Retina (tissue), 1 donor: ENCODE measurements around the gene PHF2.

Experiments
- DNase-seq: peaks from one replicate; pipeline ENCODE4 v3.0.0-alpha.2; 2016

Gene PHF2

DNA sequence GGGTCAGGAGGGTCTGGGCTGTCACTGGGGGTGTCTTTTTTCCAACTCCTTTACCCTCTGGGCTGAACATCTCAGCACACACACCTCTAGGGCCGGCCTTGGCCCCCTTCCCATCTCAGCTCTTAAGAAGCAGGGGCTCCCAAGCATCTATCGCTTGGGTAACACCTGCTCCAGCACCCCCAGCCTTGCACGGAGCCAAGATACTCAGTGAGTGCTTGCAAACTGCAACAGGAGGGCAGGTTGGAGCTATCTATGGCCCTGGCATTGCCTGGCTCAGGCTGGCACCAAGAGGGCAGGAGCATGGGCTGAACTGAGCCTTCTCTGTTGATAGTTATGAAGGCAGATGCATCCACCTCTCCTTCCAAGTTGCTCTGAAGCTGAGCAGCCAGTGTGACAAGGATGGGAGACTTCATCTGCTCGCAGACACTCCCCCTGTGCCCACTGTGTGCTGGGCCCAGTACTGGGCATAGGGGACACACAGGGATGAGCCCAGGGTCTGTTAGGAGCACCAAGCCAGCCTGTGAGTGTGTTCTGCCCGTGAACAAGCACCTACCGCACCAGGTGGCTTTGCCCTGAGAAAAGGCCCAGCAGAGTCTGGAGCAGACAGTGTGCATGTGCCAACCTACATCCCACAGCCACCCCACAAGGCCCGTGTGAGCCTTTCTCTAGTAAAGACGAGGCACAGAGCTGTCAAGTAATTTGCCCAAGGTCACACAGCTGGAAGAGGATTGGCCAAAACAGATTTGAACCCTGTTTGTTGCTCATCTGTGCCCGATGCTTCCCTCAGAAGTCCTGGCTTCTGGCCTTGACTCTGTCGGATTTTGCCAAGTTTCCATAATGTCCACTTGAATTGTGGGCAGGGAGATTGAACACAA is 58.2 kb downstream of the PHF2 start:
- no peak for DNase-seq

DNA sequence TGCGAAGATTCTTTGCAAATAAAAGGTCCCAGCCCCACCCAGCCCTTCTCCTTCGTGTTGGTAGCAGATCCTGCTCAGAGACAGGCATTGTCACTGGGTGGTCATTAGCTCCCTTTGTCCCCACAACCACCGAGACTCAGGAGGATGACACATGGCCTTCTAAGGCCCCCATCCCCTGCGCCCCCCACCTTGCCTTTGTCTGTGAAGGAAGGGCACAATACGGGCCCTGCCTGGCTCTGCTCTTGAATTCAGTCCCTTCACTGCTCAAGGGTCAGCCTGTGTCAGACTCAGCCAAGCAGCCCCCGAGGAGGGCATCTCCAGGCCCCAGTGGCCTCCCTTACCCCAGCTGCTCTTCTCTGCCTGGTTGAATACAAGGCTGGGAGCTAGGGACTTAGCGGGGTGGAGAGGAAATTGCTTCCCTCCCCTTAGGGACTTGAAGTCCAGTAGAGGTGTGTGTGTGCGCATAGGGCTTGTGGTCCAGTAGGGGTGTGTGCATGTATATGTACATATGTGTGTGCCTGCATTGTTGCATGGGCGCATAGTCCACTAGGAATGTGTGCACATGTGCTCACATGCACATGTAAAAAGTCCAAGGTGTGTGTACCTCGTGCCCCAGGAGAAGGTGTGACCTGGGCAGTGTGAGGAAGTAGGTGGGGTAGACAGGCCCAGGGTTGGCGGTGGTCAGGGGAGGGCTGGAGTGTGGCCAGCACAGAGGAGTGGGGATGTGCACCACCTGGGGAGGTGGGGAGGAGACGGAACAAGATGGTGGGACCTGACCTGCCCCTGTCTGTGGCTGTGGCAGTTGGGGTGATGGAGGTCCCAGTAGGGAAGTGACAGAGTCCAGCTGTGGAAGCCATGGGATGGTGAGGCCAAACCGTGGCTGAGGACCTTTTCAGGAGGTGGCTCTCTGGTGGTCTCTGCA is 59.1 kb downstream of the PHF2 start:
- no peak for DNase-seq

- no peak for DNase-seq
Observed at GRCh38 chr9:93636172-93636661, 59.8 kb downstream of the PHF2 start.

GRCh38 chr9:93636667-93637066 is 60.3 kb downstream of the PHF2 start:
- DNase-seq, result no peak

DNA sequence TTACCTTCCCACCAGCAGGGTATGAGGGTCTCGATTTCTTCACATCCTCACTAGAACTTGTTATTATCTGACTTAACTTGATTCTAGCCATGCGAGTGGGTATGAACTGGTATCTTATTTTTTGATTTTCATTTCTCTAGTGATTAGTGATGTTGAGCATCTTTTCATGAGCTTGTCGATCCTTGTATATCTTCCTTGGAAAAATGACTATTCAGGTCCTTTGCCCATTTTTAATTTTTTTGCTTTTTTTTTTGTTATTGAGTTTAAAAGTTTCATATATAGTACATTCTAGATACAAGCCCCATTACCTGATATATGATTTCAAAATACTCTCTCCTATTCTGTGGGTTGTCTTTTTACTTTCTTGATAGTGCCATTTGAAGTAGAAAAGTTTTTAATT is 61.5 kb downstream of the PHF2 start:
- no peak for DNase-seq

DNA sequence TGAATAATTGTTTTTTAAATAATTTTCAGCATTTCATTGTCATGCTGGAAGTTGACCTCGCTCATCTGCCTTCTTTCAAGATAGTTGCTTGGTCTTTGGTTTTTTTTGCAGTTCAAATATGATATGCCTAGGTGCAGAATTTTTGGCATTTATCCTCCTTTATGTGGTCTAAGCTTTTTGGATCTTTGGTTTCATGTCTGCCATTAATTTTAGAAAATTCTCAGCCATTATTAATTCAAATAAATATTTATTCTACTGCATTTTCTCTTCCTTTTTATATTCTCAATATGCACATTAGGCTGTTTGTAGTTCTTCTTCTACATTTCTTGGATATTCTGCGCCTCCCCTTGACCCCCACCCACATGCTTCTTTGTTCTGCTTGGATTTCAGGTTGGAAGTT is 63.6 kb downstream of the PHF2 start:
- DNase-seq, result no peak

DNA sequence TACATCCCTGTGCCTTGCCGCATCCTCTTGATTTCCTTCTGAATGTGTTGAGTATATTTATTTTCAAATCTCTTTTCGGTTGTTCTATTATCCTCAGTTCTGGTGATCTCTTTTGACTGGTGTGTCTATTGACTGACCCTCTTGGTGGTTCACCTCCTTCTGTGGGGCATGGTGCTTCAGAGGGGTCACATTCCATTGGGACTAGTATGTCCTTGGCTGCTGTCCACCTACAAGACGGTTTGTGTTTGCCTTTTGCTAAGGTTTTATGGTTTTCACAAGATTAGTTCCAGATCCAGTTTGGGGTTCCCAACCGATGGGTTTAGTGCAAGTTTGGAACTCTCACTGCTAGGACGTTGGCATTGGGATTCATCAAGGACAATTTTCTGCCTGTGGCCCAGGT is 66.6 kb downstream of the PHF2 start:
- no peak for DNase-seq

DNA sequence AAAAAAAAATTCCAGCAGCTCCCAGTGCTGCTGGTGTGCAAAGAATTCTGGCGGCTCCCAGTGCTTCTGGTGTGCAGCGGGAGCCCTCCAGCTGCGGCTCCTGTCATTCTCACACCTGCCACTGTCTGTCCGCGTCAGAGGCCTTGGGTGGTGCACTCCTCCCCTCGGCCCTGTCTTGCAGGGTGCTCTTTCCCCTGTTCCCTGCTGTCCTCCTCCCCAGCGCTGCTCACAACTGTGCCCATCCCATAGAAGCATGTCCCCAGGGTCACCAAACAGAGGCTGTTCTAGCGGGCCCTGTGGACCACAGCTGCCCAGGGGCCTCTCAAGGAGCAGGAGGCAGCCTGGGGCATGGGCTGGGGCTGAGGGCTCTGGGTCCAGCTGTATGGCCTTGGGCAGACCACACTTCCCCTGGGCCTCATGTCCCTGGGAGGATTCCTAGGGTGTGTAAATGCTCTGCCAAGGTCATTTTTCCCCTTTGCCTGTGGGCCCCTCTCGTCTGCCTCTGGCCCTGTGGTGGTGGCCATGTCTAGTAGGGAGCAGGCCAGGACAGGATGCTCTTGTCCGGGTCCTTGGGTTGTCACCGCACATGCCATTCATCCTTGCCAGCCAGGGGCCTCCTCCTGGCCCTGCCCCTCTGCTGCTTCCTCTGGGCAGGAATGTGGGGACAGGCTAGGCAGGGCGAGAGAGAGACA is 68.2 kb downstream of the PHF2 start:
- no peak for DNase-seq

GRCh38 chr9:93645149-93645889 is 68.9 kb downstream of the PHF2 start:
- no peak for DNase-seq

- DNase-seq, result no peak
Observed at GRCh38 chr9:93645921-93646639, 69.7 kb downstream of the PHF2 start.

- no peak for DNase-seq
Observed at GRCh38 chr9:93646640-93647178, 70.3 kb downstream of the PHF2 start.

GRCh38 chr9:93648181-93648580 is 71.8 kb downstream of the PHF2 start:
- no peak for DNase-seq

DNA sequence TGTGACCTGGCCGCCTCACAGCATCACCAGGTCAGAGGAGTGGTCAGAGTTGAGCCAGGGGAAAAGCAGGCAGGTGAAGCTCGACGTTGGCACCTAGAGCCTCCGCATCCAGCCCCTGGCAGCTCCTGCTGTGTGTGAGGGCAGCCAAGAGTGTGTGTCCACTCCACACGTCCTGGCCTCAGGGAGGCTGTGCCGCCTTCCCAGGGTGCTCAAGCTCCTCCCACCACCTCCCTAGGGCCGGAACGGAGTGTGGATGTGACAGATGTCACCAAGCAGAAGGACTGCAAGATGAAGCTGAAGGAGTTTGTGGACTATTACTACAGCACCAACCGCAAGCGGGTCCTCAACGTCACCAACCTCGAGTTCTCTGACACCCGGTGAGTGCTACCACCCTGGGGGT is 72.5 kb downstream of the PHF2 start:
- no peak for DNase-seq

GRCh38 chr9:93649610-93650261 is 73.4 kb downstream of the PHF2 start:
- no peak for DNase-seq

DNA sequence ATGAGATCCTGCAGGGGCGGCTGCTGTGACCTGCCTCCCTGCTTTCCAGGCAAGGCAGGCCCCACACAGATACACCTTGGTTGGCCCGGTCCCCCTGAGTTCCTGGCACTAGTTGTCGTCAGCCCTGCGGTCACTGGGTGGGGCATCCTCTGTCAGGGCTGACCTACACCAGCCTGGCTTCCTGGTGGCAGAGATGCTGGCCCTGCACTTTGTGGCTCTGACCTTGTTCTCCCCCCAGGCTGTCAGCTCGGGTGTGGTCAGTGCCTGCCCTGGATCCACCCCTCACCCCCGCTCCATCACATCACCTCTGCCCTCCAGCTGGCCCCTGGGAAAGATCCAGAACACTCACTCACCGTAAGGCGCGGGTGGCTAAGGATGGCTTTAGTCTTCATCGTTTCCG is 74.1 kb downstream of the PHF2 start:
- DNase-seq, result no peak

DNA sequence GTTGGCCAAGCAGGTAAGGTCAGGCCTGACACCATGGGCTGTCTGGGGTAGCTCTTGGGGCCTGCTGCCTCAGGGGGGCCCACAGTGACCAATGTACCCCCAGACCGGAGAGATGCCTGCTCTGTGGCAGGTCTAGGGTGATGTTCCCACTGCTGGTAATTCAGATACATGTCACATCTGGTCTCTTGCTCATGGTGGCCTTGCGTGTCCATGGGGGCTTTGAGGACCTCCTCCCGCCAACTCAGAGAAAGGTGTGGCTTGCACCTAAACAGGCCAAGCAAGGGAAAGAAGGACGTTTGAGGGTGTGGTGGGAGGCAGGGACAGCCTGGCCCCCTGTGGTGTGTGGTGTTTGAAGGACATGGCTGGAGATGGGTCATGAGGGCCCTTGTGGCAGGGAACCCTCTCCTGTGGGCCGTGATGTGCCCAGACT is 75.2 kb downstream of the PHF2 start:
- DNase-seq, result no peak

- DNase-seq, result no peak
Observed at GRCh38 chr9:93652604-93653592, 76.5 kb downstream of the PHF2 start.

GRCh38 chr9:93653760-93654159 is 77.4 kb downstream of the PHF2 start:
- DNase-seq, result no peak

DNA sequence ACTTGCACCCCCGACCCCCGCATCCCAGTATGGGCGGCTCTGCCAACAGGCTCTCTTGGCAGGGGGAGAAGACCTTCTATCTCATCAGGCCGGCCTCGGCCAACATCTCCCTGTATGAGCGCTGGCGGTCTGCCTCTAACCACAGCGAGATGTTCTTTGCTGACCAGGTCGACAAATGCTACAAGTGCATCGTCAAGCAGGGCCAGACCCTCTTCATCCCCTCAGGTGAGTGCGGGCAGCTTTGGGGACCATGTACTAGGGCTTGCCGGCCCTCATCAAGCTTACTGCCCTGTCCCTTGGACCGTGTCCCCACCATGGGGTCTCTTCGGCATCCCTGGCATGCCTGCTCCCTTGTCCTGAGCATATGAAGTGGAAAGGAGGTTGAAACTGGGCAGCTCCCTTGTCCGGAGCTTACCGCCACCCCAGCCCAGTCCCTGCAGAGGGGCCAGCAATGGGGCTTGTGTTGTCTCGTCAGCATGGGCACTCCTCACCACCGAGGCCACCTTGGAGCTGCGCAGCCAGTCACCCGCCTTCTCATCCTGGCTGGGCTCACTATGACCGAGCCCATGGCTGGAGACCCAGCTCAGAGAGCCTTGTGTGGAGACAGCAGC is 78.1 kb downstream of the PHF2 start:
- DNase-seq, result no peak
